ENCODE measurements around the gene CEP85L. TPM values are rescaled to one million over a fixed set of nuclear protein-coding genes. Genes with fewer than 3 reads are reported as not detected.

The CEP85L gene
- polyA plus RNA-seq, 1 of the 3 experiments (the other 2 are of a cell fraction) = 1.1 TPM

DNA sequence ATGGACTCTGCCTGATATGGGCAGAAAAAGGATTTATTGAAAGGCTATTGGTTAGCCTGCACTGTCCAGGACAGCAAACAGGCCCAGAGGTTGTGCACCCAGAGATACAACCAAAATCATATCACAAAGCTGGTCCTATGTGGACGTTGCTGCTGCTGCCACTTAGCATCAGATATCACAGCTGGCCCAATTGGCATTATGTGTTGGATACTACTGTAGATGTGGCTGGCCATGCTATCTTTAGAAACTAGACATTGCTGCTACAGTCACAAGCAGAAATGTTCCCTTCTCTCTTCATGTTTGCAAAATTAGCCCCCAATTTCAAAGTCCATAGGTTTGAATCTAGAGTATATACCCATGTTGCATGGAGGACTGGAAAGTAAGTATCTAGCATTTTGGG lies 42.2 kb upstream of the CEP85L start (continued):
- TF ChIP-seq, protein P1, sequence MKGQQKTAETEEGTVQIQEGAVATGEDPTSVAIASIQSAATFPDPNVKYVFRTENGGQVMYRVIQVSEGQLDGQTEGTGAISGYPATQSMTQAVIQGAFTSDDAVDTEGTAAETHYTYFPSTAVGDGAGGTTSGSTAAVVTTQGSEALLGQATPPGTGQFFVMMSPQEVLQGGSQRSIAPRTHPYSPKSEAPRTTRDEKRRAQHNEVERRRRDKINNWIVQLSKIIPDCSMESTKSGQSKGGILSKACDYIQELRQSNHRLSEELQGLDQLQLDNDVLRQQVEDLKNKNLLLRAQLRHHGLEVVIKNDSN (IDR thresholded peaks at IDR 0.05; ENCODE audit: borderline replicate concordance, low read depth) = no peak
- no peak for TF ChIP-seq GABPA (IDR thresholded peaks at IDR 0.05; ENCODE audit: low read depth)

DNA sequence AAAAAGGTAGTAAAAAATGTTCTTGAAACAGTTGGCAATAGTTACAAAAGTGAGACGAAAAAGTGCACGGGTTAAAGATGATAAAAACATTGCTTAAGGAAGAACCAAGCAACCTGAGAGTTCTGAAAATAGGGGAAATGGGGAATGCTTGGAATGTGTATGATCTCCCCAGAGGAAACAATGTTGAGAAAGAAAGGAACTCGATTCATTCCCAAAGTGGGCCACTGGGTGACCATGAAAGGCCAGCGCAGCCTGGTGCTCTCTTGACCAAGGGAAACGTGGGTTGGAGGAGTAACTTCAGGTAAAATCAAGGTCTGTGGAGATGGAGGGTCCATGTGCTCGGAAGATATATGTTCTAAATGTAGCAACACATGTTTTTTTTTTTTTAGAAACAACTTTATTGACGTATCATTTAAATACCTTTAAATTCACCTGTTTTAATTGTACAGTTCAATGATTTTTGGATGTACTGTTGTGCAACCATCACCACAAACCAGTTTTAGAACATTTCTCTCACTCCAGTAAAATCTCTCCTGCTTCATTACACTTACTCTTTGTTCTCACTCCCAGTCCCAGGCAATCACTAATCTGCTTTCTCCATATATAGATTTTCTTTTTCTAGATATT lies 34.5 kb upstream of the CEP85L start:
- DNase-seq = no peak
- Histone ChIP-seq H3K9me3 (no peaks in the 10 kb centered on the region), H3K27ac (ENCODE audit: low read depth in 2 of 2, low read length in 1 of 2) (no peak overlapping the region), H3K9me2 (no peaks in the 10 kb centered on the region), H4K20me1 (ENCODE audit: insufficient read depth) (no peaks in the 10 kb centered on the region), H3K27me3 (ENCODE audit: insufficient read depth) (no peaks in the 10 kb centered on the region), H3K79me2 (ENCODE audit: insufficient read depth) (no peaks in the 10 kb centered on the region), H3F3A (replicated peaks; ENCODE audit: insufficient read depth) (no peaks in the 10 kb centered on the region), H3K4me3 (ENCODE audit: low read depth in 2 of 2, low read length in 1 of 2) (no peak overlapping the region), H3K4me1 (ENCODE audit: control insufficient read depth in 1 of 2, insufficient read depth in 2 of 2, low read depth in 1 of 2, low read length in 1 of 2) (no peaks in the 10 kb centered on the region), H2AFZ (ENCODE audit: low read depth) (no peak overlapping the region), H3K36me3 (replicated peaks in 1 of 2; ENCODE audit: control insufficient read depth in 1 of 2, insufficient read depth in 2 of 2, low read length in 1 of 2) (no peaks in the 10 kb centered on the region), H3K4me2 (no peak overlapping the region), H3K9ac (no peak overlapping the region)
- TF ChIP-seq GATA2 (CRISPR knock-in tag; IDR thresholded peaks at IDR 0.05) (no peak), GABPA (IDR thresholded peaks at IDR 0.05; ENCODE audit: low read depth) (no peak), ELF1 (IDR thresholded peaks at IDR 0.05) (no peak), FOXM1 (IDR thresholded peaks at IDR 0.05; ENCODE audit: low read depth) (no peak), RXRA (IDR thresholded peaks at IDR 0.05; ENCODE audit: borderline replicate concordance, low read depth) (no peak), POLR2AphosphoS5 (IDR thresholded peaks at IDR 0.05; ENCODE audit: low read depth, low read length) (no peak), RCOR1 (IDR thresholded peaks at IDR 0.05; ENCODE audit: low read length) (no peak), JUND (IDR thresholded peaks at IDR 0.05) (no peak), TEAD4 (IDR thresholded peaks at IDR 0.05; ENCODE audit: borderline replicate concordance, insufficient read depth) (no peak), MEF2A (IDR thresholded peaks at IDR 0.05; ENCODE audit: borderline replicate concordance, low read depth) (no peak), TAF1 (IDR thresholded peaks at IDR 0.05; ENCODE audit: borderline replicate concordance, low read depth, low read length) (no peak)
- TF ChIP-seq, protein P1 (IDR thresholded peaks at IDR 0.05; ENCODE audit: borderline replicate concordance, low read depth) = no peak
- TF ChIP-seq, protein P2, sequence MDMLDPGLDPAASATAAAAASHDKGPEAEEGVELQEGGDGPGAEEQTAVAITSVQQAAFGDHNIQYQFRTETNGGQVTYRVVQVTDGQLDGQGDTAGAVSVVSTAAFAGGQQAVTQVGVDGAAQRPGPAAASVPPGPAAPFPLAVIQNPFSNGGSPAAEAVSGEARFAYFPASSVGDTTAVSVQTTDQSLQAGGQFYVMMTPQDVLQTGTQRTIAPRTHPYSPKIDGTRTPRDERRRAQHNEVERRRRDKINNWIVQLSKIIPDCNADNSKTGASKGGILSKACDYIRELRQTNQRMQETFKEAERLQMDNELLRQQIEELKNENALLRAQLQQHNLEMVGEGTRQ (IDR thresholded peaks at IDR 0.05; ENCODE audit: borderline replicate concordance, low read depth, low read length) = no peak
- TF ChIP-seq, protein P3, sequence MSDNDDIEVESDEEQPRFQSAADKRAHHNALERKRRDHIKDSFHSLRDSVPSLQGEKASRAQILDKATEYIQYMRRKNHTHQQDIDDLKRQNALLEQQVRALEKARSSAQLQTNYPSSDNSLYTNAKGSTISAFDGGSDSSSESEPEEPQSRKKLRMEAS (IDR thresholded peaks at IDR 0.05; ENCODE audit: low read depth) = no peak
- ChIA-PET CTCF (no interaction called here), POLR2A (no interaction called here)
- 67% methylated on average over 7 of the region's 7 CpGs for WGBS (ENCODE audit: low lambda C conversion rate)

Measured in SK-N-SH (cell line).